Upper lobe of right lung (tissue), 1 donor: ENCODE measurements around the gene CFAP251. TPM values are rescaled to one million over a fixed set of nuclear protein-coding genes. Genes with fewer than 3 reads are reported as not detected.

Experiments
- ATAC-seq: fragments of 200-7000 bp; cut with Tn5 transposase; one replicate; pipeline ENCODE4 v1.9.1; 2020; ENCODE audit warnings: mild to moderate bottlenecking, moderate library complexity
- DNase-seq: peaks from one replicate; pipeline ENCODE4 v3.0.0-alpha.2; 2020
- H3K27ac ChIP-seq: fragments of 200-600 bp; one replicate; pipeline ENCODE4 v1.8.0; 2022
- H3K27me3 ChIP-seq: fragments of 200-600 bp; one replicate; pipeline ENCODE4 v1.8.0; 2022; ENCODE audit warnings: mild to moderate bottlenecking
- H3K36me3 ChIP-seq: fragments of 200-600 bp; one replicate; pipeline ENCODE4 v1.8.0; 2022
- H3K4me1 ChIP-seq: fragments of 200-600 bp; one replicate; pipeline ENCODE4 v1.8.0; 2022
- H3K4me3 ChIP-seq: fragments of 200-600 bp; one replicate; pipeline ENCODE4 v1.8.0; 2022; ENCODE audit warnings: mild to moderate bottlenecking
- H3K9me3 ChIP-seq: fragments of 200-600 bp; one replicate; pipeline ENCODE4 v1.8.0; 2022
- intact Hi-C: fragments of 100-400 bp; cut with DNase I; formaldehyde crosslinking; loops from one replicate; pipeline ENCODE4 v1.11.0; 2022
- total RNA-seq: library from RNA; stranded (reverse); fragmentation: NEBNext Ultra II Directional; extraction: Animal tissue kit (Norgen Biotek cat#: 25700); gene quantifications from one replicate; pipeline ENCODE4 v1.2.1, GENCODE V29; 2021
- TF ChIP-seq, protein P1 (sequence below): fragments of 200-600 bp; IDR thresholded peaks from one replicate; pipeline ENCODE4 v1.8.0; 2022; ENCODE audit warnings: antibody characterized with exemption
- donor health status: DM: no; HTN: yes; CAD: no; lungs with severe emphysema.

Gene CFAP251
- total RNA-seq, 1 donor from 2014 or later: 2.5 TPM

- no peak overlapping the region for H3K4me3 ChIP-seq
- TF ChIP-seq, protein P1, sequence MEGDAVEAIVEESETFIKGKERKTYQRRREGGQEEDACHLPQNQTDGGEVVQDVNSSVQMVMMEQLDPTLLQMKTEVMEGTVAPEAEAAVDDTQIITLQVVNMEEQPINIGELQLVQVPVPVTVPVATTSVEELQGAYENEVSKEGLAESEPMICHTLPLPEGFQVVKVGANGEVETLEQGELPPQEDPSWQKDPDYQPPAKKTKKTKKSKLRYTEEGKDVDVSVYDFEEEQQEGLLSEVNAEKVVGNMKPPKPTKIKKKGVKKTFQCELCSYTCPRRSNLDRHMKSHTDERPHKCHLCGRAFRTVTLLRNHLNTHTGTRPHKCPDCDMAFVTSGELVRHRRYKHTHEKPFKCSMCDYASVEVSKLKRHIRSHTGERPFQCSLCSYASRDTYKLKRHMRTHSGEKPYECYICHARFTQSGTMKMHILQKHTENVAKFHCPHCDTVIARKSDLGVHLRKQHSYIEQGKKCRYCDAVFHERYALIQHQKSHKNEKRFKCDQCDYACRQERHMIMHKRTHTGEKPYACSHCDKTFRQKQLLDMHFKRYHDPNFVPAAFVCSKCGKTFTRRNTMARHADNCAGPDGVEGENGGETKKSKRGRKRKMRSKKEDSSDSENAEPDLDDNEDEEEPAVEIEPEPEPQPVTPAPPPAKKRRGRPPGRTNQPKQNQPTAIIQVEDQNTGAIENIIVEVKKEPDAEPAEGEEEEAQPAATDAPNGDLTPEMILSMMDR: no peak
- no peaks in the 10 kb centered on the region for H3K9me3 ChIP-seq
- no peak for DNase-seq
- intact Hi-C loops: no loop called here
- H3K36me3 ChIP-seq: peaks cover 58% of the 10 kb centered on the region
- H3K4me1 ChIP-seq: peaks cover 6% of the 10 kb centered on the region
- no peak overlapping the region for H3K27ac ChIP-seq
- no peak for ATAC-seq
- no peaks in the 10 kb centered on the region for H3K27me3 ChIP-seq
These were observed 2.5 kb upstream of the CFAP251 start for GRCh38 chr12:121915841-121916321.

DNA sequence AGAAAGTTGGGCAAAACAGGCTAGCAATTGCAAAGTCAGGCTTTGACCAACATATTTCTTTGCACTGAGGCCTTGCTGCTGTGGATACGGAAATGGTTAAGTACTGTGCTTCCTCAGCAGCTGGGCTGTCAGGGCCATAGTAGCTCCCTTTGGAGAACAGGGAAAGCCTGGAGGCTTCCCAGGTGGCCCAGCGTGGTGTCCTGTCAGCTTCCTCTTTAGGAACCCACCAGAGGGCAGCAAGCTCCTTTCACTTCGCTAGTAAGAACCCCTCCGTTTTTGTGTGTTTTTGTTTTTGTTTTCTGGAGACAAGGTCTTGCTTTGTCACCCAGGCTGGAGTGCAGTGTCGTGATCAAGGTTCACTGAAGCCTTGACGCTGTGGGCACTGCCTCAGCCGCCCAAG, 1.7 kb upstream of the CFAP251 start:
- H3K9me3 ChIP-seq: no peaks in the 10 kb centered on the region
- DNase-seq (no peak), ATAC-seq (no peak)
- intact Hi-C loops: no loop called here
- H3K27ac ChIP-seq: no peak overlapping the region
- H3K36me3 ChIP-seq: peaks cover 50% of the 10 kb centered on the region
- H3K4me3 ChIP-seq: no peak overlapping the region
- H3K4me1 ChIP-seq: peaks cover 6% of the 10 kb centered on the region
- TF ChIP-seq, protein P1: peak; percentile 27
- H3K27me3 ChIP-seq: no peaks in the 10 kb centered on the region

DNA sequence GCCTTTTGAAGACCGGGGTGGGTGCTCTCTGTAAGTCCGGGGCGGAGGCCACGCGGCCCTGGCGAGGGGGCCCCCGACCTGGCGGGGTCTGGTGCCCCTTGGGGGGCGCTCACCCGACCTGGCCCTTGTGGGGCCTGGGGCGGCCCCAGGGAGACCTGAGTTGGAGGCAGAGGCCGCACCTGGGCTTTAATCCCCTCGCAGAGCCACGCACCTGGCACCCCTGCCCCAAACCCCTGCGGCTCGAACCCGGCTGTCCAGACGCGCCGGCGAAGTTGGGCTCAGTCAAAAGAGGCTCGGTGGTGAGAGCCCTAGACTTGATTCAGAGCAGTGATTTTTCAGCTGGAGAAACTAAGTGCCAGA, 267 bp downstream of the CFAP251 start:
- peak; percentile 43 for ATAC-seq

DNA sequence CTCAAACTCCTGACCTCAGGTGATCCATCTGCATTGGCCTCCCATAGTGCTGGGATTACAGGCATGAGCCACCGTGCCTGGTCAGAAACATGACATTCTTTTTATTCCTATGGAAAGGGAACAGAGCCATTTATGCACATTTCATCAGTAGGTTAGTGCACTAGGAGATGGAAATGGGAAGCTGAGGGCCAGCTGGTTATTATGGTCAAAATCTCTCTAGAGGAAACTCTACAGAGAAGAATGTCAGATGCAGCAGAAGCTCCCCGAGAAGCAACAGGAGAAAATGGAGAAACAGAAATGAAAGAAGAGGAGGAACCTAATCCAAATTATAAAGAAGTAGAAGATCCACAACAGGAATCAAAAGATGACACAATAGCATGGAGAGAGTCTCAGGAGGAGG, 2.7 kb downstream of the CFAP251 start:
- Histone ChIP-seq H3K4me1 (peaks cover 15% of the 10 kb centered on the region), H3K9me3 (no peaks in the 10 kb centered on the region), H3K27ac (no peak overlapping the region), H3K27me3 (no peaks in the 10 kb centered on the region), H3K4me3 (no peak overlapping the region), H3K36me3 (peaks cover 18% of the 10 kb centered on the region)
- no peak for DNase-seq
- no peak for ATAC-seq
- TF ChIP-seq, protein P1: no peak
- intact Hi-C loops: no loop called here

More for the DNA sequence above, 267 bp downstream of the CFAP251 start:
- Histone ChIP-seq H3K36me3 (peaks cover 38% of the 10 kb centered on the region), H3K4me3 (peak overlapping the region; percentile 56), H3K4me1 (peaks cover 6% of the 10 kb centered on the region), H3K27me3 (no peaks in the 10 kb centered on the region), H3K27ac (peak overlapping the region; percentile 53), H3K9me3 (no peaks in the 10 kb centered on the region)
- no peak for DNase-seq
- intact Hi-C loops: no loop called here
- TF ChIP-seq, protein P1: no peak

- Histone ChIP-seq H3K9me3 (no peaks in the 10 kb centered on the region), H3K4me1 (peaks cover 9% of the 10 kb centered on the region), H3K27ac (peak overlapping the region; percentile 71), H3K27me3 (no peaks in the 10 kb centered on the region), H3K4me3 (no peak overlapping the region), H3K36me3 (no peaks in the 10 kb centered on the region)
- DNase-seq: no peak
- intact Hi-C loops: no loop called here
- ATAC-seq: no peak
- TF ChIP-seq, protein P1: no peak
These were observed 6.9 kb downstream of the CFAP251 start for GRCh38 chr12:121925358-121925695.
